ENCODE measurements around the gene NSMF. TPM values are rescaled to one million over a fixed set of nuclear protein-coding genes. Genes with fewer than 3 reads are reported as not detected.

NSMF gene
- total and polyA plus RNA-seq, 2 experiments from 2014 or later: 20.3 to 103 TPM

DNA sequence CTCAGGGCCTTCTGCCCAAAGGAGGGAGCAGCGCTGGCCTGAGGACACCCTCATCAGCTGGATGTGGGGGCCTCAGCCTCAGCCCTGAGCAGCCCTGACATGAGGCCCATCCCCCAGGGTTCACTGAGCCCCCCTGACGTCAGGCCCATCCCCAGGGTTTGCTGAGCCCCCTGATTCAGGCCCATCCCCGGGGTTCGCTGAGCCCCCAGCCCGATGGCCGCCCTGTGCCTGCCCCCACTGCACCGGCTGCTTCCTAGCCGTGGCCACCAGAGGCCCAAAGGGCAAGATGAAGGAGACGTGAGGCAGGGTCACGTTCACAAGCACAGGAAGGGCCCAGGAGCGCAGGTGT lies 19.5 kb upstream of the NSMF start (continued):
- TF ChIP-seq, protein P1, sequence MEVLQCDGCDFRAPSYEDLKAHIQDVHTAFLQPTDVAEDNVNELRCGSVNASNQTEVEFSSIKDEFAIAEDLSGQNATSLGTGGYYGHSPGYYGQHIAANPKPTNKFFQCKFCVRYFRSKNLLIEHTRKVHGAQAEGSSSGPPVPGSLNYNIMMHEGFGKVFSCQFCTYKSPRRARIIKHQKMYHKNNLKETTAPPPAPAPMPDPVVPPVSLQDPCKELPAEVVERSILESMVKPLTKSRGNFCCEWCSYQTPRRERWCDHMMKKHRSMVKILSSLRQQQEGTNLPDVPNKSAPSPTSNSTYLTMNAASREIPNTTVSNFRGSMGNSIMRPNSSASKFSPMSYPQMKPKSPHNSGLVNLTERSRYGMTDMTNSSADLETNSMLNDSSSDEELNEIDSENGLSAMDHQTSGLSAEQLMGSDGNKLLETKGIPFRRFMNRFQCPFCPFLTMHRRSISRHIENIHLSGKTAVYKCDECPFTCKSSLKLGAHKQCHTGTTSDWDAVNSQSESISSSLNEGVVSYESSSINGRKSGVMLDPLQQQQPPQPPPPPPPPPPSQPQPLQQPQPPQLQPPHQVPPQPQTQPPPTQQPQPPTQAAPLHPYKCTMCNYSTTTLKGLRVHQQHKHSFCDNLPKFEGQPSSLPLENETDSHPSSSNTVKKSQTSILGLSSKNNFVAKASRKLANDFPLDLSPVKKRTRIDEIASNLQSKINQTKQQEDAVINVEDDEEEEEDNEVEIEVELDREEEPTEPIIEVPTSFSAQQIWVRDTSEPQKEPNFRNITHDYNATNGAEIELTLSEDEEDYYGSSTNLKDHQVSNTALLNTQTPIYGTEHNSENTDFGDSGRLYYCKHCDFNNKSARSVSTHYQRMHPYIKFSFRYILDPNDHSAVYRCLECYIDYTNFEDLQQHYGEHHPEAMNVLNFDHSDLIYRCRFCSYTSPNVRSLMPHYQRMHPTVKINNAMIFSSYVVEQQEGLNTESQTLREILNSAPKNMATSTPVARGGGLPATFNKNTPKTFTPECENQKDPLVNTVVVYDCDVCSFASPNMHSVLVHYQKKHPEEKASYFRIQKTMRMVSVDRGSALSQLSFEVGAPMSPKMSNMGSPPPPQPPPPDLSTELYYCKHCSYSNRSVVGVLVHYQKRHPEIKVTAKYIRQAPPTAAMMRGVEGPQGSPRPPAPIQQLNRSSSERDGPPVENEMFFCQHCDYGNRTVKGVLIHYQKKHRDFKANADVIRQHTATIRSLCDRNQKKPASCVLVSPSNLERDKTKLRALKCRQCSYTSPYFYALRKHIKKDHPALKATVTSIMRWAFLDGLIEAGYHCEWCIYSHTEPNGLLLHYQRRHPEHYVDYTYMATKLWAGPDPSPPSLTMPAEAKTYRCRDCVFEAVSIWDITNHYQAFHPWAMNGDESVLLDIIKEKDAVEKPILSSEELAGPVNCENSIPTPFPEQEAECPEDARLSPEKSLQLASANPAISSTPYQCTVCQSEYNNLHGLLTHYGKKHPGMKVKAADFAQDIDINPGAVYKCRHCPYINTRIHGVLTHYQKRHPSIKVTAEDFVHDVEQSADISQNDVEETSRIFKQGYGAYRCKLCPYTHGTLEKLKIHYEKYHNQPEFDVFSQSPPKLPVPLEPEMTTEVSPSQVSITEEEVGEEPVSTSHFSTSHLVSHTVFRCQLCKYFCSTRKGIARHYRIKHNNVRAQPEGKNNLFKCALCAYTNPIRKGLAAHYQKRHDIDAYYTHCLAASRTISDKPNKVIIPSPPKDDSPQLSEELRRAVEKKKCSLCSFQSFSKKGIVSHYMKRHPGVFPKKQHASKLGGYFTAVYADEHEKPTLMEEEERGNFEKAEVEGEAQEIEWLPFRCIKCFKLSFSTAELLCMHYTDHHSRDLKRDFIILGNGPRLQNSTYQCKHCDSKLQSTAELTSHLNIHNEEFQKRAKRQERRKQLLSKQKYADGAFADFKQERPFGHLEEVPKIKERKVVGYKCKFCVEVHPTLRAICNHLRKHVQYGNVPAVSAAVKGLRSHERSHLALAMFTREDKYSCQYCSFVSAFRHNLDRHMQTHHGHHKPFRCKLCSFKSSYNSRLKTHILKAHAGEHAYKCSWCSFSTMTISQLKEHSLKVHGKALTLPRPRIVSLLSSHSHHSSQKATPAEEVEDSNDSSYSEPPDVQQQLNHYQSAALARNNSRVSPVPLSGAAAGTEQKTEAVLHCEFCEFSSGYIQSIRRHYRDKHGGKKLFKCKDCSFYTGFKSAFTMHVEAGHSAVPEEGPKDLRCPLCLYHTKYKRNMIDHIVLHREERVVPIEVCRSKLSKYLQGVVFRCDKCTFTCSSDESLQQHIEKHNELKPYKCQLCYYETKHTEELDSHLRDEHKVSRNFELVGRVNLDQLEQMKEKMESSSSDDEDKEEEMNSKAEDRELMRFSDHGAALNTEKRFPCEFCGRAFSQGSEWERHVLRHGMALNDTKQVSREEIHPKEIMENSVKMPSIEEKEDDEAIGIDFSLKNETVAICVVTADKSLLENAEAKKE (CRISPR knock-in tag; IDR thresholded peaks at IDR 0.05): no peak
- TF ChIP-seq CREB1 (CRISPR knock-in tag; IDR thresholded peaks at IDR 0.05; ENCODE audit: low read depth) (no peak), NANOG (IDR thresholded peaks at IDR 0.05; ENCODE audit: borderline replicate concordance) (no peak), JUNB (IDR thresholded peaks at IDR 0.05; ENCODE audit: unreplicated experiment) (no peak), EZH2 (IDR thresholded peaks at IDR 0.05; ENCODE audit: low read depth, unreplicated experiment) (no peak)
- TF ChIP-seq, protein P2, sequence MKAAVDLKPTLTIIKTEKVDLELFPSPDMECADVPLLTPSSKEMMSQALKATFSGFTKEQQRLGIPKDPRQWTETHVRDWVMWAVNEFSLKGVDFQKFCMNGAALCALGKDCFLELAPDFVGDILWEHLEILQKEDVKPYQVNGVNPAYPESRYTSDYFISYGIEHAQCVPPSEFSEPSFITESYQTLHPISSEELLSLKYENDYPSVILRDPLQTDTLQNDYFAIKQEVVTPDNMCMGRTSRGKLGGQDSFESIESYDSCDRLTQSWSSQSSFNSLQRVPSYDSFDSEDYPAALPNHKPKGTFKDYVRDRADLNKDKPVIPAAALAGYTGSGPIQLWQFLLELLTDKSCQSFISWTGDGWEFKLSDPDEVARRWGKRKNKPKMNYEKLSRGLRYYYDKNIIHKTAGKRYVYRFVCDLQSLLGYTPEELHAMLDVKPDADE (IDR thresholded peaks at IDR 0.05): no peak

DNA sequence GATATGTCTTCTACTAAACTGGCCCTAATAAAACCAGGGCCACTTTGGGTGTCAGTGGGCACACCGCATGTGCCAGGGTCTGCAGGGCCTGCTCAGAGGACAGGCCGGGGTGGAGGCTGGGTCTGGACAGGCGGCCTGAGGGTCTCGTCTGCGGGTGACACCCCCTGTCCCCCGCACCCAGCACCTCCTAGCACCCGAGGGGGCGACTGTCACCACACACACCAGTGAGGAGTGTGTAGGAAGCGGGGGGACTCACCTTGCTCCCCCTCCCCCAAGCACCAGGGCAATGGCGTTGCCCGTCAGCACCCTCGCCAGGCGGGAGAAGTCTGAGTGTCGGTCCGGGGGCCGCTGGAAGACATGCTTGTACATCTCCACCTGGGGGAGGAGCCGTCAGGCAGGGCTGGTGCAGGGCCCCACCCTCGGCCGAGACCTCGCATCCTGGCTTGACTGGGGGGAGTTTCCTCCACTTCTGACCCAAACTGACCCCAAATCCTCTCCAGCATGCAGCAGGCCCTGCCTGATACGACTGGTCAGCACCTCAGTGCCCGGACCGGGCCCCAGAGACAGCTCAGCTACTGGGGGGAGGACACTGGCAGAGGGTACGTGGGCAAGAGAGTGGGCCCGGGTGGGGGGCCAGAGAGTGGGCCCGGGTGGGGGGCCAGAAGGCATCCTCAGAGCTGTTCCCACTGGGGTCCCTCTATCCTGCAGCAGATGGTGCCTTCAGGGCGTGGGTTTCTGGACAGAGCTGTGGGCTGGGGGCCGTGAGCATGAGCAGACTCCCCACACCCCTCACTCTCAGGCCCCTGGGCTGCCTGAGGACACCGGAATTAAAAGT lies 18.9 kb upstream of the NSMF start:
- H3K27ac ChIP-seq (ENCODE audit: low read depth): no peak overlapping the region
- Mint-ChIP-seq H3K9me3 (peaks cover 21% of the 10 kb centered on the region), H3K36me3 (ENCODE audit: low read depth) (peaks cover 8% of the 10 kb centered on the region; the same call in 1 of the 3 replicates), H3K4me1 (peaks cover 5% of the 10 kb centered on the region; the same call in 2 of the 3 replicates), H3K27ac (no peak overlapping the region), H3K27me3 (ENCODE audit: insufficient read depth, low read depth, poor library complexity) (peaks cover 3% of the 10 kb centered on the region), H3K4me3 (no peak overlapping the region)
- no peaks in the 10 kb centered on the region for H3K4me1 ChIP-seq (ENCODE audit: insufficient read depth)
- H2AFZ ChIP-seq: no peak overlapping the region; the same call in 1 of the 2 replicates
- H3K9me2 ChIP-seq (ENCODE audit: insufficient read depth): no peaks in the 10 kb centered on the region
- H3K4me2 ChIP-seq: no peak overlapping the region
- no peaks in the 10 kb centered on the region for H4K20me1 ChIP-seq (replicated peaks; ENCODE audit: insufficient read depth)
- no peaks in the 10 kb centered on the region for H3K27me3 ChIP-seq (ENCODE audit: insufficient read depth)
- DNase-seq (ENCODE audit: low spot score): no peak
- no peak overlapping the region for H3K4me3 ChIP-seq
- no peaks in the 10 kb centered on the region; the same call in 1 of the 2 replicates for H3K36me3 ChIP-seq (ENCODE audit: insufficient read depth)
- TF ChIP-seq, protein P3, sequence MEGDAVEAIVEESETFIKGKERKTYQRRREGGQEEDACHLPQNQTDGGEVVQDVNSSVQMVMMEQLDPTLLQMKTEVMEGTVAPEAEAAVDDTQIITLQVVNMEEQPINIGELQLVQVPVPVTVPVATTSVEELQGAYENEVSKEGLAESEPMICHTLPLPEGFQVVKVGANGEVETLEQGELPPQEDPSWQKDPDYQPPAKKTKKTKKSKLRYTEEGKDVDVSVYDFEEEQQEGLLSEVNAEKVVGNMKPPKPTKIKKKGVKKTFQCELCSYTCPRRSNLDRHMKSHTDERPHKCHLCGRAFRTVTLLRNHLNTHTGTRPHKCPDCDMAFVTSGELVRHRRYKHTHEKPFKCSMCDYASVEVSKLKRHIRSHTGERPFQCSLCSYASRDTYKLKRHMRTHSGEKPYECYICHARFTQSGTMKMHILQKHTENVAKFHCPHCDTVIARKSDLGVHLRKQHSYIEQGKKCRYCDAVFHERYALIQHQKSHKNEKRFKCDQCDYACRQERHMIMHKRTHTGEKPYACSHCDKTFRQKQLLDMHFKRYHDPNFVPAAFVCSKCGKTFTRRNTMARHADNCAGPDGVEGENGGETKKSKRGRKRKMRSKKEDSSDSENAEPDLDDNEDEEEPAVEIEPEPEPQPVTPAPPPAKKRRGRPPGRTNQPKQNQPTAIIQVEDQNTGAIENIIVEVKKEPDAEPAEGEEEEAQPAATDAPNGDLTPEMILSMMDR (conservative IDR thresholded peaks at IDR 0.05; ENCODE audit: low read depth in 2 of 2): no peak
- TF ChIP-seq JUNB (IDR thresholded peaks at IDR 0.05; ENCODE audit: unreplicated experiment) (no peak), POLR2AphosphoS5 (IDR thresholded peaks at IDR 0.05; ENCODE audit: low read depth) (no peak), ZNF331 (CRISPR knock-in tag; IDR thresholded peaks at IDR 0.05; ENCODE audit: low read depth) (no peak), CREB1 (CRISPR knock-in tag; IDR thresholded peaks at IDR 0.05; ENCODE audit: low read depth) (no peak), EZH2phosphoT487 (IDR thresholded peaks at IDR 0.05; ENCODE audit: unreplicated experiment) (no peak)
- TF ChIP-seq, protein P4, sequence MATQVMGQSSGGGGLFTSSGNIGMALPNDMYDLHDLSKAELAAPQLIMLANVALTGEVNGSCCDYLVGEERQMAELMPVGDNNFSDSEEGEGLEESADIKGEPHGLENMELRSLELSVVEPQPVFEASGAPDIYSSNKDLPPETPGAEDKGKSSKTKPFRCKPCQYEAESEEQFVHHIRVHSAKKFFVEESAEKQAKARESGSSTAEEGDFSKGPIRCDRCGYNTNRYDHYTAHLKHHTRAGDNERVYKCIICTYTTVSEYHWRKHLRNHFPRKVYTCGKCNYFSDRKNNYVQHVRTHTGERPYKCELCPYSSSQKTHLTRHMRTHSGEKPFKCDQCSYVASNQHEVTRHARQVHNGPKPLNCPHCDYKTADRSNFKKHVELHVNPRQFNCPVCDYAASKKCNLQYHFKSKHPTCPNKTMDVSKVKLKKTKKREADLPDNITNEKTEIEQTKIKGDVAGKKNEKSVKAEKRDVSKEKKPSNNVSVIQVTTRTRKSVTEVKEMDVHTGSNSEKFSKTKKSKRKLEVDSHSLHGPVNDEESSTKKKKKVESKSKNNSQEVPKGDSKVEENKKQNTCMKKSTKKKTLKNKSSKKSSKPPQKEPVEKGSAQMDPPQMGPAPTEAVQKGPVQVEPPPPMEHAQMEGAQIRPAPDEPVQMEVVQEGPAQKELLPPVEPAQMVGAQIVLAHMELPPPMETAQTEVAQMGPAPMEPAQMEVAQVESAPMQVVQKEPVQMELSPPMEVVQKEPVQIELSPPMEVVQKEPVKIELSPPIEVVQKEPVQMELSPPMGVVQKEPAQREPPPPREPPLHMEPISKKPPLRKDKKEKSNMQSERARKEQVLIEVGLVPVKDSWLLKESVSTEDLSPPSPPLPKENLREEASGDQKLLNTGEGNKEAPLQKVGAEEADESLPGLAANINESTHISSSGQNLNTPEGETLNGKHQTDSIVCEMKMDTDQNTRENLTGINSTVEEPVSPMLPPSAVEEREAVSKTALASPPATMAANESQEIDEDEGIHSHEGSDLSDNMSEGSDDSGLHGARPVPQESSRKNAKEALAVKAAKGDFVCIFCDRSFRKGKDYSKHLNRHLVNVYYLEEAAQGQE (IDR thresholded peaks at IDR 0.05; ENCODE audit: unreplicated experiment): no peak
- H3F3A ChIP-seq (replicated peaks; ENCODE audit: low read depth): no peaks in the 10 kb centered on the region
- H3K79me2 ChIP-seq (replicated peaks; ENCODE audit: insufficient read depth): no peaks in the 10 kb centered on the region
- ATAC-seq: no peak
